Right atrium auricular region (tissue), 2 donors: ENCODE measurements around the gene BBS1. TPM values are rescaled to one million over a fixed set of nuclear protein-coding genes. Genes with fewer than 3 reads are reported as not detected.

Experiments used
- DNase-seq: peaks from one replicate; pipeline ENCODE4 v3.0.0-alpha.2; 2019; ENCODE audit warnings: low spot score
- H3K27ac ChIP-seq, 2 donors: fragments of 200-600 bp; sonication (generic); 1 replicate in 1 of 2; 2 replicates in 1 of 2; pipeline ENCODE4 v1.5.1; 2016 to 2019
- H3K27me3 ChIP-seq, 2 donors: fragments of 200-600 bp; sonication (generic); one replicate each; pipeline versions ENCODE4 v1.5.1 to v1.6.0; 2017 to 2019
- H3K36me3 ChIP-seq: fragments of 200-600 bp; sonication (generic); one replicate; pipeline ENCODE4 v1.5.1; 2016
- H3K4me1 ChIP-seq, 2 donors: fragments of 200-600 bp; sonication (generic); one replicate each; pipeline versions ENCODE4 v1.5.1 to v1.6.0; 2017 to 2019
- H3K4me3 ChIP-seq, 2 donors: fragments of 200-600 bp; sonication (generic); 1 replicate in 1 of 2; 2 replicates in 1 of 2; pipeline ENCODE4 v1.5.1; 2017 to 2019; ENCODE audit warnings: mild to moderate bottlenecking in 1 of 2, moderate library complexity in 1 of 2
- H3K9me3 ChIP-seq, 2 donors: fragments of 200-600 bp; sonication (generic); one replicate each; pipeline ENCODE4 v1.5.1; 2019
- CTCF ChIP-seq, 2 donors: fragments of 200-600 bp; sonication (generic); IDR thresholded peaks; one replicate each; pipeline ENCODE4 v1.5.1; 2019; ENCODE audit warnings: antibody characterized with exemption in 2 of 2
- total RNA-seq, 2 donors: library from RNA; depleted of rRNA; stranded (reverse); fragments of >200 nt; gene quantifications; one replicate each; pipeline ENCODE4 v1.1.0, GENCODE V29; 2016

Gene BBS1
- total RNA-seq, 2 donors from 2014 or later = 37.0 to 38.7 TPM

- no peak overlapping the region for H3K27ac ChIP-seq
- H3K4me3 ChIP-seq = peak overlapping the region in 1 of 2 donors; percentile 21
- H3K9me3 ChIP-seq = no peaks in the 10 kb centered on the region
- peaks cover 0 to 9% of the 10 kb centered on the region in 2 donors for H3K4me1 ChIP-seq
- peaks cover 4% of the 10 kb centered on the region for H3K36me3 ChIP-seq
- no peak for TF ChIP-seq CTCF (IDR thresholded peaks at IDR 0.05)
- no peak for DNase-seq
- H3K27me3 ChIP-seq = no peaks in the 10 kb centered on the region
Measured at GRCh38 chr11:66559142-66559865, 48.9 kb downstream of the BBS1 start.

GRCh38 chr11:66559866-66560676, 49.6 kb downstream of the BBS1 start:
- H3K4me1 ChIP-seq = peaks cover 0 to 9% of the 10 kb centered on the region in 2 donors
- no peak overlapping the region for H3K27ac ChIP-seq
- TF ChIP-seq CTCF (IDR thresholded peaks at IDR 0.05) = no peak
- H3K27me3 ChIP-seq = no peaks in the 10 kb centered on the region
- H3K36me3 ChIP-seq = peaks cover 4% of the 10 kb centered on the region
- no peak for DNase-seq
- H3K9me3 ChIP-seq = no peaks in the 10 kb centered on the region
- H3K4me3 ChIP-seq = no peak overlapping the region

GRCh38 chr11:66561178-66561974, 50.9 kb downstream of the BBS1 start:
- H3K36me3 ChIP-seq = peaks cover 9% of the 10 kb centered on the region
- no peaks in the 10 kb centered on the region for H3K27me3 ChIP-seq
- H3K4me1 ChIP-seq = peaks cover 0 to 9% of the 10 kb centered on the region in 2 donors
- H3K4me3 ChIP-seq = no peak overlapping the region
- no peak overlapping the region for H3K27ac ChIP-seq
- H3K9me3 ChIP-seq = no peaks in the 10 kb centered on the region
- no peak for DNase-seq
- no peak for TF ChIP-seq CTCF (IDR thresholded peaks at IDR 0.05)

GRCh38 chr11:66561975-66562248, 51.5 kb downstream of the BBS1 start:
- H3K27ac ChIP-seq = no peak overlapping the region
- no peak overlapping the region for H3K4me3 ChIP-seq
- H3K4me1 ChIP-seq = peaks cover 0 to 9% of the 10 kb centered on the region in 2 donors
- H3K9me3 ChIP-seq = no peaks in the 10 kb centered on the region
- no peak for DNase-seq
- no peaks in the 10 kb centered on the region for H3K27me3 ChIP-seq
- H3K36me3 ChIP-seq = peaks cover 9% of the 10 kb centered on the region
- no peak for TF ChIP-seq CTCF (IDR thresholded peaks at IDR 0.05)

- Histone ChIP-seq H3K9me3 (no peaks in the 10 kb centered on the region), H3K27ac (no peak overlapping the region), H3K27me3 (no peaks in the 10 kb centered on the region), H3K36me3 (peaks cover 9% of the 10 kb centered on the region), H3K4me3 (no peak overlapping the region), H3K4me1 (peaks cover 0 to 10% of the 10 kb centered on the region in 2 donors)
- TF ChIP-seq CTCF (IDR thresholded peaks at IDR 0.05) = no peak
- no peak for DNase-seq
Measured at GRCh38 chr11:66562275-66562674, 51.8 kb downstream of the BBS1 start.
